Endodermal cell (in vitro differentiated cells): ENCODE results near the gene CHST11. TPM values are rescaled to one million over a fixed set of nuclear protein-coding genes. Genes with fewer than 3 reads are reported as not detected.

ENCODE experiments used
- DNase-seq: peaks from one replicate; pipeline ENCODE4 v3.0.0-alpha.2; 2017
- H3K27ac ChIP-seq: 2 replicates; pipeline ENCODE4 v1.5.1; 2013; ENCODE audit warnings: mild to moderate bottlenecking, low read depth, low read length, moderate library complexity
- H3K27me3 ChIP-seq: 2 replicates; pipeline ENCODE4 v1.6.1; 2013; ENCODE audit warnings: mild to moderate bottlenecking, low read length, moderate library complexity; ENCODE audit not compliant: insufficient read depth, control insufficient read depth, poor library complexity, severe bottlenecking
- H3K36me3 ChIP-seq: 2 replicates; pipeline ENCODE4 v1.7.0; 2013; ENCODE audit warnings: mild to moderate bottlenecking, low read length, moderate library complexity; ENCODE audit not compliant: control insufficient read depth, insufficient read depth
- H3K4me1 ChIP-seq: one replicate; pipeline ENCODE4 v1.7.0; 2013; ENCODE audit warnings: low read length; ENCODE audit not compliant: control insufficient read depth, insufficient read depth
- H3K4me3 ChIP-seq: 2 replicates; pipeline ENCODE4 v1.5.1; 2013; ENCODE audit warnings: mild to moderate bottlenecking, low read length, moderate library complexity
- H3K9ac ChIP-seq: 2 replicates; pipeline ENCODE4 v1.6.1; 2013; ENCODE audit warnings: mild to moderate bottlenecking, low read length, moderate library complexity; ENCODE audit not compliant: poor library complexity, severe bottlenecking; ENCODE audit errors: extremely low read depth
- H3K9me3 ChIP-seq: 2 replicates; pipeline ENCODE4 v1.6.1; 2013; ENCODE audit warnings: mild to moderate bottlenecking, low read length, moderate library complexity; ENCODE audit not compliant: control insufficient read depth
- H3K27ac Mint-ChIP-seq: 2 replicates; pipeline ENCODE4 v1.8.0; 2020; ENCODE audit warnings: mixed read lengths
- H3K27me3 Mint-ChIP-seq: 2 replicates; pipeline ENCODE4 v1.8.0; 2021; ENCODE audit warnings: mild to moderate bottlenecking, mixed read lengths; ENCODE audit not compliant: insufficient read depth
- H3K36me3 Mint-ChIP-seq: 2 replicates; pipeline ENCODE4 v1.8.0; 2020; ENCODE audit warnings: low read depth, mixed read lengths
- H3K4me1 Mint-ChIP-seq: 2 replicates; pipeline ENCODE4 v1.8.0; 2020; ENCODE audit warnings: mixed read lengths
- H3K4me3 Mint-ChIP-seq: 2 replicates; pipeline ENCODE4 v1.8.0; 2020; ENCODE audit warnings: mild to moderate bottlenecking, moderate library complexity, mixed read lengths
- H3K9me3 Mint-ChIP-seq: 2 replicates; pipeline ENCODE4 v1.8.0; 2020; ENCODE audit warnings: mild to moderate bottlenecking, mixed read lengths
- CTCF ChIP-seq: fragments of 200-600 bp; sonication (generic); conservative IDR thresholded peaks from 2 replicates; pipeline ENCODE4 v1.5.0; 2021; ENCODE audit warnings: antibody characterized with exemption, mild to moderate bottlenecking
- WGBS, 2 experiments: methylation state at CpG; one replicate each; pipeline versions ENCODE4 v1.1.5 to v1.1.7; 2013; ENCODE audit warnings: missing lambda C conversion rate in 2 of 2, mixed read lengths in 1 of 2; ENCODE audit not compliant: insufficient coverage in 1 of 2, insufficient read length in 1 of 2; 5-methylcytosine and 5-hydroxymethylcytosine counted together
- total RNA-seq, 2 donors: library from RNA; stranded (reverse); fragmentation: NEBNext Ultra II Directional in 1 of 2; extraction: Animal tissue kit (Norgen Biotek cat#: 25700) in 1 of 2; gene quantifications; 2 replicates in 1 of 2; 3 replicates in 1 of 2; pipeline ENCODE4 v1.2.1, GENCODE V29; 2021

CHST11 gene
- total RNA-seq, 2 donors from 2014 or later: 30.7 to 36.2 TPM

- Histone ChIP-seq H3K9ac (no peak overlapping the region), H3K9me3 (peaks cover 20% of the 10 kb centered on the region), H3K4me1 (no peaks in the 10 kb centered on the region), H3K27me3 (no peaks in the 10 kb centered on the region), H3K36me3 (peaks cover 5% of the 10 kb centered on the region), H3K27ac (no peak overlapping the region), H3K4me3 (no peak overlapping the region)
- no peak for DNase-seq
- Mint-ChIP-seq H3K4me3 (no peak overlapping the region), H3K27me3 (no peaks in the 10 kb centered on the region), H3K9me3 (peaks cover 15% of the 10 kb centered on the region), H3K4me1 (peaks cover 3% of the 10 kb centered on the region), H3K27ac (no peak overlapping the region), H3K36me3 (peaks cover 20% of the 10 kb centered on the region)
- TF ChIP-seq CTCF: no peak
- WGBS, 2 experiments: 94 to 100% methylated on average over 2 to 4 of the region's 4 CpGs
Measured at GRCh38 chr12:104568935-104569334, 112.2 kb downstream of the CHST11 start.

- peaks cover 14% of the 10 kb centered on the region for H3K9me3 ChIP-seq
- H3K4me3 ChIP-seq: no peak overlapping the region
- no peak for TF ChIP-seq CTCF
- no peak overlapping the region for H3K27ac Mint-ChIP-seq
- H3K9ac ChIP-seq: no peak overlapping the region
- H3K4me3 Mint-ChIP-seq: no peak overlapping the region
- no peaks in the 10 kb centered on the region for H3K36me3 ChIP-seq
- H3K27me3 ChIP-seq: no peaks in the 10 kb centered on the region
- no peak for DNase-seq
- H3K36me3 Mint-ChIP-seq: peaks cover 15% of the 10 kb centered on the region
- H3K4me1 ChIP-seq: no peaks in the 10 kb centered on the region
- 82 to 92% methylated on average over 2 to 8 of the region's 8 CpGs for WGBS, 2 experiments
- peaks cover 3% of the 10 kb centered on the region for H3K4me1 Mint-ChIP-seq
- no peak overlapping the region for H3K27ac ChIP-seq
- no peaks in the 10 kb centered on the region for H3K27me3 Mint-ChIP-seq
- H3K9me3 Mint-ChIP-seq: peaks cover 13% of the 10 kb centered on the region
Measured at GRCh38 chr12:104569346-104570173, 112.8 kb downstream of the CHST11 start.

- H3K36me3 Mint-ChIP-seq: peaks cover 12% of the 10 kb centered on the region
- H3K27me3 Mint-ChIP-seq: no peaks in the 10 kb centered on the region
- peaks cover 8% of the 10 kb centered on the region for H3K9me3 Mint-ChIP-seq
- 95 to 96% methylated on average over 5 to 10 of the region's 12 CpGs for WGBS, 2 experiments
- no peak for DNase-seq
- H3K27me3 ChIP-seq: no peaks in the 10 kb centered on the region
- peaks cover 12% of the 10 kb centered on the region for H3K9me3 ChIP-seq
- H3K4me3 Mint-ChIP-seq: no peak overlapping the region
- no peaks in the 10 kb centered on the region for H3K36me3 ChIP-seq
- H3K4me1 ChIP-seq: no peaks in the 10 kb centered on the region
- no peak overlapping the region for H3K27ac Mint-ChIP-seq
- no peak overlapping the region for H3K27ac ChIP-seq
- TF ChIP-seq CTCF: no peak
- peaks cover 5% of the 10 kb centered on the region for H3K4me1 Mint-ChIP-seq
- no peak overlapping the region for H3K9ac ChIP-seq
- H3K4me3 ChIP-seq: no peak overlapping the region
Measured at GRCh38 chr12:104570174-104570907, 113.6 kb downstream of the CHST11 start.
